ENCODE measurements around the gene SCN4B. TPM values are rescaled to one million over a fixed set of nuclear protein-coding genes. Genes with fewer than 3 reads are reported as not detected.

SCN4B gene
- total and polyA plus RNA-seq, 12 donors: 0.17 to 16.9 (median 4.6) TPM

GRCh38 chr11:118167906-118168305 is 15.3 kb upstream of the SCN4B start:
- 77 to 87% (median 83%) methylated on average over 9 to 12 of the region's 12 CpGs for WGBS, 4 donors
- Histone ChIP-seq H3K9me3 (replicated peaks in 1 of 3) (no peaks in the 10 kb centered on the region), H3K4me1 (replicated peaks in 1 of 2) (peaks cover 0 to 9% of the 10 kb centered on the region in 2 donors), H3K27ac (no peak overlapping the region), H3K4me3 (no peak overlapping the region), H3K36me3 (replicated peaks in 1 of 2) (no peaks in the 10 kb centered on the region), H3K27me3 (peaks cover 3% of the 10 kb centered on the region)
- DNase-seq: no peak
- intact Hi-C loops (cut with DNase I): loop anchor here (2.0 kb wide), 2 partner anchors 21 to 23 kb away; no protein-coding TSS in a partner anchor
- TF ChIP-seq, protein P1, sequence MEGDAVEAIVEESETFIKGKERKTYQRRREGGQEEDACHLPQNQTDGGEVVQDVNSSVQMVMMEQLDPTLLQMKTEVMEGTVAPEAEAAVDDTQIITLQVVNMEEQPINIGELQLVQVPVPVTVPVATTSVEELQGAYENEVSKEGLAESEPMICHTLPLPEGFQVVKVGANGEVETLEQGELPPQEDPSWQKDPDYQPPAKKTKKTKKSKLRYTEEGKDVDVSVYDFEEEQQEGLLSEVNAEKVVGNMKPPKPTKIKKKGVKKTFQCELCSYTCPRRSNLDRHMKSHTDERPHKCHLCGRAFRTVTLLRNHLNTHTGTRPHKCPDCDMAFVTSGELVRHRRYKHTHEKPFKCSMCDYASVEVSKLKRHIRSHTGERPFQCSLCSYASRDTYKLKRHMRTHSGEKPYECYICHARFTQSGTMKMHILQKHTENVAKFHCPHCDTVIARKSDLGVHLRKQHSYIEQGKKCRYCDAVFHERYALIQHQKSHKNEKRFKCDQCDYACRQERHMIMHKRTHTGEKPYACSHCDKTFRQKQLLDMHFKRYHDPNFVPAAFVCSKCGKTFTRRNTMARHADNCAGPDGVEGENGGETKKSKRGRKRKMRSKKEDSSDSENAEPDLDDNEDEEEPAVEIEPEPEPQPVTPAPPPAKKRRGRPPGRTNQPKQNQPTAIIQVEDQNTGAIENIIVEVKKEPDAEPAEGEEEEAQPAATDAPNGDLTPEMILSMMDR (IDR thresholded peaks at IDR 0.05): no peak
- no peak for TF ChIP-seq POLR2A (IDR thresholded peaks at IDR 0.05)

DNA sequence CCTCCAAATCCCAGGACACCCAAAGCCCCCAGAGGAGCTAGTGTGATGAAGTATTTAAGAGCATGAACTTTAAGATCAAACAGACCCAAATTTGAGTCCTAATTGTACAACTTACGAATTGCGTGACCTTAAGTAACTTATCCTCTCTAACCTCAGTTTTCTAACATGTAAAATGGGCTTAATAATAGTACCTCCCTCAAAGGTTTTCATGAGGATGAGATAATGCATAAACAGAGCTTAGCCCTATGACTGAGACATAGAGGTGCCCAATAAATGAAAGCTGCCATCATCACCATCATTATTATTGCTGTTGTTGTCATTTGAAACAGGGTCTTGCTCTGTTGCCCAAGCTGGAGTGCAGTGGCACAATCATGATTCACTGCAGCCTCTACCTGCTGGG is 14.6 kb upstream of the SCN4B start:
- H3K9me3 ChIP-seq (replicated peaks in 1 of 3): no peaks in the 10 kb centered on the region
- DNase-seq: no peak
- H3K27ac ChIP-seq: no peak overlapping the region
- 70 to 78% (median 75%) methylated on average over 2 of the region's 2 CpGs for WGBS, 4 donors
- H3K4me3 ChIP-seq: no peak overlapping the region
- no peaks in the 10 kb centered on the region for H3K36me3 ChIP-seq (replicated peaks in 1 of 2)
- H3K4me1 ChIP-seq (replicated peaks in 1 of 2): peaks cover 0 to 9% of the 10 kb centered on the region in 2 donors
- peaks cover 3% of the 10 kb centered on the region for H3K27me3 ChIP-seq
- TF ChIP-seq, protein P1 (IDR thresholded peaks at IDR 0.05): no peak
- no peak for TF ChIP-seq POLR2A (IDR thresholded peaks at IDR 0.05)
- intact Hi-C loops (cut with DNase I): no loop called here

DNA sequence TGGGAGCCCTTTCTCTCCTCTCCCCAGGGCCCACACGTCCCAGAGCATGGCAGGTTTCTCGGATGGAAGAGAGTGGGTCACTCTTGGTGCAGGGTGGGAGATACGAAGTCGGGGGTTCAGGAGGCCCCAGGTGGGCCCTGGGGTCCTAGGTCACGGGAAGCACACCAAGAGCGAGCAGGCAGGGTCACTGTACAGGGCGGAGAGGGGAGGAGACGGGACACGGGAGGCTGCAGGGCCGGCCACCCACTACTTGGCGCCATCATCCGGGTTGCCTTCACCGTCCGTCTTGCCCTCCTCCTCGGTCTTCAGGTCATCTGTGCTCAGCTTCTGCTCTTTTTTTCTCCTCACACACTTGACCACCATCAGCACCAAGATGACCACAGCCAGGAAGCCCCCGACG is 14.0 kb upstream of the SCN4B start:
- Histone ChIP-seq H3K4me1 (replicated peaks in 1 of 2) (peaks cover 0 to 6% of the 10 kb centered on the region in 2 donors), H3K4me3 (no peak overlapping the region), H3K9me3 (replicated peaks in 1 of 3) (no peaks in the 10 kb centered on the region), H3K27me3 (no peaks in the 10 kb centered on the region), H3K27ac (no peak overlapping the region), H3K36me3 (replicated peaks in 1 of 2) (no peaks in the 10 kb centered on the region)
- intact Hi-C loops (cut with DNase I): no loop called here
- 79 to 88% (median 81%) methylated on average over 13 to 17 of the region's 17 CpGs for WGBS, 4 donors
- TF ChIP-seq, protein P1 (IDR thresholded peaks at IDR 0.05): no peak
- TF ChIP-seq POLR2A (IDR thresholded peaks at IDR 0.05): no peak
- no peak for DNase-seq

DNA sequence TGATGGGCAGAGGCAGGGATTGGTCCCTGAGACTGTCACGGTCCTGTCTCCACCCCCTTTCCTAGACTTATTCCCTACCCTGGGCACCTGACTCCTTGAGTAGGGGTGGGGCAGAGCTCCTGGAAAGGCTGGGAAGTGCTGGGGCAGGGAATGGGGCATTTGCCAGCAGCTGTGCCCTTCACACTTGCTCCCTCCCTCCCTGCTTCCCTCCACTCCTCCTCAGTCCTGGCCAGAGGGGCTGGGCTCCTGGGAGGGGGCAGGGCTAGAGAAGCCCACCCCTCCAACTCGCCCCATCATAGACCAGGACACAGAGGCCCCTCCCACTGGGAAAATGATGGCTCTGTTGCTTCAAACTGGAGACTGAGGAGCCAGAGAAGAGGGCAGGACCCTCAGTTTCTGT is 12.3 kb upstream of the SCN4B start:
- H3K36me3 ChIP-seq (replicated peaks in 1 of 2): no peaks in the 10 kb centered on the region
- no peak for DNase-seq
- no peaks in the 10 kb centered on the region for H3K9me3 ChIP-seq (replicated peaks in 1 of 3)
- no peak overlapping the region for H3K27ac ChIP-seq
- no peak overlapping the region for H3K4me3 ChIP-seq
- no peak for TF ChIP-seq POLR2A (IDR thresholded peaks at IDR 0.05)
- TF ChIP-seq, protein P1 (IDR thresholded peaks at IDR 0.05): no peak
- no peaks in the 10 kb centered on the region for H3K4me1 ChIP-seq (replicated peaks in 1 of 2)
- no peaks in the 10 kb centered on the region for H3K27me3 ChIP-seq
- WGBS, 4 donors: 53 to 69% (median 56%) methylated on average over 1 to 2 of the region's 2 CpGs
- intact Hi-C loops (cut with DNase I): no loop called here
